HG03432 (cell line): ENCODE measurements around the gene IL19.
"Not testable (repeated sequence)": the region's sequence is repeated elsewhere in the genome, so short reads cannot be mapped to it uniquely, and the experiment has no call there.

Experiments used
- ATAC-seq: cut with Tn5 transposase; IDR thresholded peaks from one replicate; pipeline ENCODE4 v1.9.1; 2021; ENCODE audit warnings: mild to moderate bottlenecking, moderate library complexity; ENCODE audit not compliant: unreplicated experiment

Gene IL19

GRCh38 chr1:206853696-206854095 lies 83.1 kb downstream of the IL19 start:
- ATAC-seq = not testable (repeated sequence)

DNA sequence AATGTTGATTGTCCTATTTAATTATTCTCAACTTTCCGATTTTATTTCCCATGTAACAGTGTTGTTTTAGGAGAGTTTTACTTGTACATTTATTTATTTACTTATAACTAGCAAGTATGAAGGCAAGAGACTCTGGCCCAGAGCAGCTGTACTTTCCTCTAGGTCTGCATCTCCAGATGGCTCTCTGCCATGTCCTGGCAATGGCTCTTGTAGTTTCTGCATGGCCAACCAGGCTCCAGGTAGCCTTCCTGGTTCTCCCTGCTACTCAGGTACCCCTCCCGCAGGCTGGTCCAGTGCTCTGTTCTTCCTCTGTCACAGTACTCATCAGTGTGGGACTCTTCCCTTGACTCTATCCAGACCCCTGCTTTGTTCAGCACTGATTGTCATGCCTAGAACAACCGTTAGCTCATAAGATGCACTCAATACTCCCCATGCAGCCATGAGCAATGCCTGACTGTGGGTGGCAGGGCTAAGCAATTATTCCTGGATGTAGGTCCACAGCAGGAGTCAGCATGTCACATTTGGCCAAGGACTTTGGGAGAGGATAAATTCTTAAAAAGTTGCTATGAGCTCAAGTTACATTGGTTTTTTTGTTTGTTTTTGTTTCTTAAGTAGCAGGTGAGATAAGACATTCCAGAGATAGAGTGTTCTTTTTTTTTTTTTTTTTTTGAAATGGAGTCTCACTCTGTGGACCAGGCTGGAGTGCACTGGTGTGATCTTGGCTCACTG lies 84.0 kb downstream of the IL19 start:
- no peak for ATAC-seq

GRCh38 chr1:206855859-206856258 lies 85.3 kb downstream of the IL19 start:
- ATAC-seq = no peak

DNA sequence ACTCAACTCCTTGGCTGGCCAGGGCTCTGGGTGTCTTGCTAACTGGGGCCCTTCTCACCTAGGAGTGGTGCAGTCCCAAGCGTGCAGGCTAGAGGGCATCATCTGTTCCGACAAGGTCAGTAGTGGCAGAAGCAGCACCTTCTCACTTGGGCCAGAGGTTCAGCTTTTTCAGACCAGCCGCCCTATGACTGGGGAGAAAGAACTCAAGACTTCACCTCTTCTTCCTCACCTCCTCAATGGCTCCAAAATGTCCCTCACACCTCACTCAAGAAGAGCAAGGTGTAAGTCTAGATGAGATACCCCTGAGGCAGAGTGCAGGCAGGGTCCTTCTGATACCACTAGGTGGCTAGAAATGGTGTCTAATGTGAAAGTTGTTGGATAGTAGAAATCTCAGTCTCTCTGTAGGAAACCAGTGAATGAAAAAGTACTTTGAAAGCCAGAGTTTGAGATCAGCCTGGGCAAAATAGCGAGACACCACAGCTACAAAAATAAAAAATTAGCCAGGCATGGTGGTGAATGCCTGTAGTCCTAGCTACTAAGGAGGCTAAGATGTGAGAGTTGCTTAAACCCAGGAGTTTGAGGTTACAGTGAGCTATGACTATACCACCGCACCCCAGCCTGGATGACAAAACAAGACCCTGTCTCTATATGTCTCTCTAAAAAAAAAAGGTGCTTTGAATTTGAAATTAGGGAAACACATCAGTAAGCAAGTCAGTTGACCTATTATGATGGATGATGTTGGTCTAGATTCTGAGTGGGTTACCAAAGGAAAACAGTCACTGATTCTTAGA lies 86.3 kb downstream of the IL19 start:
- ATAC-seq = no peak

DNA sequence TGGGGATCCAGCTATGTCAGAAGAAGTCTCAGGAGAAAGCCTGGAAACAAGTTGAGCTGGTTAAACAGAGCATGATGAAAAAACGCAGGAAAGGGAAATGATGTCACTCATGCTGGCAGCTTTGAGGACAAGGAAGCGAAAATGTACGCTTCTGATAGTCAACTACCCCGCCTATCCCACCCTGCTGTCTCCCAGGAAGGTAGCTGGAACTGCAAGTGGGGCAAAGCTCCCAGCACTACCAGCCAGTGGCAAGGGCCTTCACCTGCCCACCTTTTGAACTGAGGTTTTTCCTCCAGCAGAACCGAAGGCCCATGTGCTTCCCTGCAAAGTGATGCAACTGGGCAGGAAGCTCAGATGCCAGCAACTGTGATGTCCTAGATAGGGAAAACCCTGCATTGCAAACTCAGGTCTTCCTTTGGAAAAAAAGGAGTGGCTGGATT lies 88.5 kb downstream of the IL19 start:
- no peak for ATAC-seq

DNA sequence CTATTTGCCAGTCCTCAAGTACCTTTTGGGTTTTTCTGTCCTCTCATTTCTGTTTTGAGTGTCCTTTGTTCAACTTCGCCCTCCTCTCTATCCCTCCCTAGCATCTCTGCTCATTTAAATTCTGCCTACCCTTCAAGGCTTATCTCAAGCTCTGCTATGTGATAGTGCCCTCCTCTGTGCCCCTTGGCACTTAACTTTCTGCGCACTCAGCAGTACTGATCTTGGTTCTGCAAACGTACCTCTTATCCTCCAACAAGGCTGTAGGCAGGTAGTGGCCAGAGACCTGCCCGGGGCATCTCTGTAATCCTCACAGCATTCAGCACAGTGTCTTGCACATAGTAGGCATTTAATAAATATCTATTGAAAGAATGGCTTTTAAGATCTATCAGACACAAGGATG lies 89.6 kb downstream of the IL19 start:
- no peak for ATAC-seq

DNA sequence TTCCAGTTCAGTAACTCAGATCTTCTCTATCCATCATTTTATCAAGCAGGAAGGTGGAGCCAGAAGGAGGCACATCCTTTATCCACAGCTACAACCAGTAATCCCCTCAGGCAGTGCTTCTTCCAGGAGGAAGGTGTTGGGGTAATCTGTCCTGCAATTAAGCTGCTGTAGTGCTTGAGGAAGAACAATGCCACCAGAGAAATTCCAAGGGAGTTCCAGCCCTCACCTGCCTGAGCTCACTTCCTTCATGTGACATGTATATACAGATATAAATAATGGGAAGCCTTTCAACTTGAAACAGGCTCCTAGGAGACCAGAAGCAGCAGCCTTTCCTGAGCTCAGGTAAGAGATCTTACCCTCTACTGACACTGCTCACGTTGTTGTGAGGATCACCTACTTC lies 92.7 kb downstream of the IL19 start:
- ATAC-seq = no peak

DNA sequence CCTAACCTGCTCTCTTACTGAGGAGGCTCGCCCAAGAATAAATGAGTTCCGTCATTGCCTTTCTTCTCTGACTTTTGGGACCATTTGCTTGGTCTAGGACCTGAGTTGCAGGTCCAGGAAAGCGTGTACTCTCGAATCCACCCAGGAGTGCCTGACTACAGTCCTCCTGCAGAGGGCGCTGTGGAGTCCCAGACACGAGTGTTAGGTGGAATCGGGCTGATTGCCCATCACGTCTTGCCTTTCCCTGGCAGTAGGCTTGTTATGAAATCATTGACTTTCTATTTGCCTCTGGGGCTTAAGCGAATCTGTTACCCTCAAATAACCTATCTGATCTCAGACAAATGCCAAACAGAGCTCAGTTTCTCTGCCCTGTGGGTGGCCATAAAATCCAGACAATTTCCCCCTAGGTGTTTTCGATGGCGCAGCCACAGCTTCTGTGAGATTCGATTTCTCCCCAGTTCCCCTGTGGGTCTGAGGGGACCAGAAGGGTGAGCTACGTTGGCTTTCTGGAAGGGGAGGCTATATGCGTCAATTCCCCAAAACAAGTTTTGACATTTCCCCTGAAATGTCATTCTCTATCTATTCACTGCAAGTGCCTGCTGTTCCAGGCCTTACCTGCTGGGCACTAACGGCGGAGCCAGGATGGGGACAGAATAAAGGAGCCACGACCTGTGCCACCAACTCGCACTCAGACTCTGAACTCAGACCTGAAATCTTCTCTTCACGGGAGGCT lies 94.5 kb downstream of the IL19 start, which contains the start of gene IL20:
IL20 (plus strand) TSS at position 685 of the 733 bp plus-strand sequence. CDS start 230 bp downstream, outside the sequence.
- ATAC-seq = no peak

DNA sequence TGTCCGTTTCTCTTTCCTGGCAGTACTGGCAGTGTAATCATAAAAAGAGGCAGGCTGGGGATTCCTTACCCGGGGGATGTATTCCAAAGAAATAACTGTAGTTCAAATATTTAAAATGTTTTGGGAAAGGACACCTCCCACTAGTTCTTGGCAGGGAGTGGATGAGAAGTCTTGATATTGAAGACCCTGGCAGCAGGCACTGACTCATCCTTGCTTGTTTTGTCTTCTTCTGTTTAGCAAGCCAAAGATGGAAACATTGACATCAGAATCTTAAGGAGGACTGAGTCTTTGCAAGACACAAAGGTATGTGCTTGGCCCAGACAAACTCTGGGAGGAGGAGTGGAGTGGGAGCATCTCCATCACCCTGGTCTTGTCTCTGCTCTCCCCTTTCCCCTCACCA lies 95.5 kb downstream of the IL19 start:
- ATAC-seq = no peak

- no peak for ATAC-seq
Observed at GRCh38 chr1:206867239-206867638, 96.7 kb downstream of the IL19 start.

- ATAC-seq = no peak
Observed at GRCh38 chr1:206867716-206868115, 97.1 kb downstream of the IL19 start.

GRCh38 chr1:206868264-206868663 lies 97.7 kb downstream of the IL19 start:
- ATAC-seq = no peak

DNA sequence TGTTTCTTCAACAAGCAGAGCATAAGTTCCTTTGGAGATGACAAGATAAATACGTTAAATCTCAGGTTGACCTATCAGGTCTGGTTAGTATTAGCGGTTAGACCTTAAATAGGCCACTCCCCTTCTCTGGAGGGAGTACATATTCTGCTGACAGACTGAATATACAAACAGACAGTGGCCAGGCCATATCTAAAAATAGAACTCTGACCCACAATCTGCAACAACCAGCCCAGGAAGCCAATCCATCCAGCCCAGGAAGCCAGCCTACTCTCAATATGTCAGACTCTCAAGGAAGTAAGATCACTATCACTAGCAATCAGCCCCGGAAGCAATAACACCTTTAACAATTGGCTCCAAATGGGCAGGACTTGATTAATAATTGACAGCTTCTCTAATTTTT lies 101.6 kb downstream of the IL19 start:
- no peak for ATAC-seq

DNA sequence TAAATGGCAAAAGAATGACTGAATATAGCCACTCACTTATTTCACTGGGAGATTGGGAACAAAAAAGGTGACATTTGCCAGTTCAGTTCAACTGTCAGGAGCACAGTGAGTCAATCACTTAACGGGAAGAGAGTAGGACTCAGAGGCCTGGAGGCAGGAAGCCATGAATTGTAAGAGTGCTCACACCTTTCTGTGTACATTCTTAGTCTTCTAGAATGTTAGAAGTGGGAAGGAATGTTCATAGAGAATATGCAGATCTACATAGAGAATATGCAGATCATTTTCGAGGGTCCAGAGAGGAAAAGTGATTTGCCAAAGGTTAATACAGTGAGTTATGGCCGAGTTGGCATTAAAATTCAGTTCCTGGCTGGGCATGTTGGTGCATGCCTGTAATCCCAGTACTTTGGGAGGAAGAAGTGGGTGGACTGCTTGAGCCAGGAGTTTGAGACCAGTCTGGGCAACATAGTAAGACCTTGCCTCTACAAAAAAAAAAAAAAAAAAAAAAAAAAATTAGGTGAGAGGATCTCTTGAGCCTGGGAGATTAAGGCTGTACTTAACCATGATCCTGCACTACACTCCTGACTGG lies 103.1 kb downstream of the IL19 start:
- ATAC-seq = no peak

DNA sequence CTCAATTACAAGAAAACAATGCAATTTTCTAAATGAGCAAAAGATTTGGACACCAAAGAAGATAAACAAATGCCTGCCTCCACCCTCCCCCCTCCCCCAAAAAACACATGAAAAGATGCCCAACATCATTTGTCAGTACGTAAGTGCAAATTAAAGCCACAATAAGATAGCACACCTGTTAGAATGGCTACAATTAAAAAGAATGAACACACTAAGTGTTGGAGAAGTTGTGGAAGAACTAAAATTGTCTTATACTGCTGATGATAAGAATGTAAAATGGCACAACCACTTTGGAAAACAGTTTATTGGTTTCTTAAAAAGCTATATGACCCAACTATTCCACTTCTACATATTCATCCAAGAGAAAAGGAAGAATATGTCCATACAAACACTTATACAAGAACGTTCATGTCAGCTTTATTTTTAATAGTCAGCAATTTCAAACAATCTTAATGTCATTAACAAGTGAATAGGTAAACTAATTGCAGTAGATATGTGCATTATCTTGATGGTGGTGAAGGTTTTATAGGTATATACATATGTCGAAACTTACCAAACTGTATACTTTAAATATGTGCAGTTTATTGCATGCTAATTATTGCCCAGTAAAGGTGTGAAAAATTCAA lies 105.3 kb downstream of the IL19 start:
- ATAC-seq = no peak

DNA sequence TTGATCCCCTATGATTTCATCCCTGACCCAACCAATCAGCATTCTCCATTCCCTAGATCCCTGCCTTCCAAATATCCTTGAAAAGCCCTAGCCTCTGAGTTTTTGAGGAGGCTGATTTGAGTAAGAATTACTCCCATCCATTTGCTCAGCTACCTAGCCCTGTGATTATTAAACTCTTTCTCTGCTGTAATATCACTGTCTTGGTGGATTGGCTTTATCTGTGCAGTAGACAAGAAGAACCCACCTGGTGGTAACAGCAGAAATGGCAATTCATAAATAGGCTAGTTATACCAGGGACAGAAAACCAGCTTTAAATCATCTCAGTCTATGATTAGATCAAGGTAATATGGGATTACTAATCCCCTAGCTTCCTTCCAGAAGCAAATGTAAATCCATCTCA lies 107.9 kb downstream of the IL19 start:
- ATAC-seq = no peak

DNA sequence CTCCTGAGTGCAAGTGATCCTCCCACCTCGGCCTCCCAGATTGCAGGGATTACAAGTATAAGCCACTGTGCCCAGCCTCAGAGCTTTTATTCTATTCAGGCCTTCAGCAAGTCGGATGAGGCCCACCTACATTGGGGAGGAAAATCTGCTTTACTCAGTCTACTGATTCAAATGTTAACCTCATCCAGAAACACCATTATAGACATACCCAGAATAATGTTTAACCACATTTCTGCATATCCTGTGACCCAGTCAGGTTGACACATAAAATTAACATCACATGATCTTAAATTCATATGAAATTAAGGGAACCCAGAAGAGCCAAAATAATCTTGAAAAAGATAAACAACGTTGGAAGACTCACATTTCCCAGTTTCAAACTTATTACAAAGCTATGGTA lies 109.7 kb downstream of the IL19 start:
- no peak for ATAC-seq

DNA sequence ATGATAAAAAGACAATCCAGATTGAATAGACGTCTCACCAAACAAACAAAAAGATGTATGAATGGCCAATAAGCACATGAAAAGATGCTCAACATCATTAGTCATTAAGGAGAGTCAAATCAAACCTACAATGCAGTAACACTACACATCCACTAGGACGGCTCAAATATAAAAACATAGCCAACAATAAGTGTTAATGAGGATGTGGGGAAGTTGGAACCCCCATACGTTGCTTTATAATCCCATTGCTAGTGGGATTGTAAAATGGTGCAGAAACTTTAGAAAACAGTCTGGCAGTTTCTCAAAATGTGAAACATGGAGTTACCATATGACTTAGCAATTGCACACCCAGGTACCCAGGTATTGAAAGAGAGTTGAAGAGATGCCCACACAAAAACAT lies 112.0 kb downstream of the IL19 start:
- ATAC-seq = no peak

DNA sequence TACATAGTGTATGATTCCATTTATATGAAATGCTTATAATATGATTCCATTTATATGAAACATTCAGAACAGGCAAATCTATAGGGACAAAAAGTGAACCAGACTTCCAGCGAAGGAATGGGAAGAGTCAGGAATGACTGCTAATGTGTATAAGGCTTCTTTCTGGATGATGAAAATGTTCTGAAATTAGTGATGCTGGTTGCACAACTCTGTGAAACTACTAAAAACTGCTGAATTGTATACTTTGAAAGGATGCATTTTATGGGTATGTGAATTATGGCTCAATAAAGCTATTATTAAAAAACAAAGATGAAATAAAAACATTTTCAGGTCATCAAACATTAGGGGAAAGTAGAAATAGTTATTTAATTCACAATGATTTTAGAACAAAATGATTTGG lies 112.6 kb downstream of the IL19 start:
- no peak for ATAC-seq

GRCh38 chr1:206883876-206884275 lies 113.3 kb downstream of the IL19 start:
- ATAC-seq = no peak
